SU-DHL-6 (cell line): ENCODE measurements around the gene ABL2.

Experiments
- H2AFZ ChIP-seq: fragments of 200-600 bp; sonication (generic); 2 replicates; pipeline ENCODE4 v1.6.1; 2014; ENCODE audit warnings: low read depth, mild to moderate bottlenecking, moderate library complexity, mixed read lengths, antibody characterized with exemption, low read length; ENCODE audit not compliant: severe bottlenecking
- H3F3A ChIP-seq: fragments of 200-600 bp; shearing (Covaris generic); 2 replicates; pipeline ENCODE4 v1.6.0; 2016; ENCODE audit warnings: antibody characterized with exemption, mild to moderate bottlenecking; ENCODE audit not compliant: insufficient read depth
- H3K27ac ChIP-seq: fragments of 200-600 bp; sonication (generic); 2 replicates; pipeline ENCODE4 v1.5.1; 2016; ENCODE audit warnings: low read depth, mild to moderate bottlenecking, low read length, moderate library complexity, mixed read lengths
- H3K27me3 ChIP-seq: fragments of 200-600 bp; sonication (generic), shearing (Covaris generic); 2 replicates; pipeline ENCODE4 v1.6.0; 2014; ENCODE audit warnings: mild to moderate bottlenecking, low read length
- H3K36me3 ChIP-seq: fragments of 200-600 bp; sonication (generic); 2 replicates; pipeline ENCODE4 v1.6.1; 2014; ENCODE audit warnings: mild to moderate bottlenecking, low read length, mixed read lengths
- H3K4me2 ChIP-seq: fragments of 300-600, 200-600 bp; shearing (Covaris generic), sonication (generic); 2 replicates; pipeline ENCODE4 v1.6.0; 2014; ENCODE audit warnings: low read length, low read depth, mild to moderate bottlenecking; ENCODE audit not compliant: poor library complexity, severe bottlenecking
- H3K4me3 ChIP-seq: fragments of 200-600 bp; sonication (generic); 2 replicates; pipeline ENCODE4 v1.5.1; 2014; ENCODE audit warnings: antibody characterized with exemption, low read length, mild to moderate bottlenecking, mixed read lengths; ENCODE audit not compliant: insufficient read depth, poor library complexity, severe bottlenecking
- H3K79me2 ChIP-seq: fragments of 200-600 bp; sonication (generic); 2 replicates; pipeline ENCODE4 v1.6.1; 2014; ENCODE audit warnings: mild to moderate bottlenecking, low read length, moderate library complexity; ENCODE audit not compliant: insufficient read depth
- H3K9ac ChIP-seq: fragments of 200-600 bp; sonication (generic); 2 replicates; pipeline ENCODE4 v1.7.0; 2014; ENCODE audit warnings: mild to moderate bottlenecking, low read length
- H3K9me2 ChIP-seq: fragments of 200-600 bp; sonication (generic); replicated peaks from 2 replicates; pipeline ENCODE4 v1.6.1; 2014; ENCODE audit warnings: low read length; ENCODE audit not compliant: insufficient read depth
- H3K9me3 ChIP-seq: fragments of 200-600 bp; sonication (generic); 2 replicates; pipeline ENCODE4 v1.6.1; 2014; ENCODE audit warnings: low read length, mixed read lengths; ENCODE audit not compliant: insufficient read depth
- H4K20me1 ChIP-seq: fragments of 200-600 bp; sonication (generic); 2 replicates; pipeline ENCODE4 v1.6.1; 2014; ENCODE audit warnings: low read depth, mild to moderate bottlenecking, antibody characterized with exemption, low read length, moderate library complexity, mixed read lengths
- CTCF ChIP-seq: fragments of 200-600 bp; sonication (generic); IDR thresholded peaks from one replicate; pipeline ENCODE4 v1.5.1; 2017; ENCODE audit warnings: antibody characterized with exemption, mild to moderate bottlenecking, low read length, moderate library complexity; ENCODE audit not compliant: insufficient read depth, poor library complexity, severe bottlenecking
- EZH2phosphoT487 ChIP-seq: fragments of 200-600 bp; sonication (generic), shearing (Covaris generic); conservative IDR thresholded peaks from 2 replicates; pipeline ENCODE4 v1.6.1; 2018; ENCODE audit warnings: mild to moderate bottlenecking, antibody characterized with exemption, low read length, moderate library complexity, mixed read lengths

Gene ABL2

GRCh38 chr1:179169616-179170467 lies 59.6 kb downstream of the ABL2 start:
- H3K27me3 ChIP-seq = no peaks in the 10 kb centered on the region
- no peaks in the 10 kb centered on the region for H3F3A ChIP-seq
- H4K20me1 ChIP-seq = no peaks in the 10 kb centered on the region
- H3K4me2 ChIP-seq = no peak overlapping the region
- no peaks in the 10 kb centered on the region for H3K9me2 ChIP-seq
- H3K36me3 ChIP-seq = no peaks in the 10 kb centered on the region
- no peaks in the 10 kb centered on the region for H3K79me2 ChIP-seq
- H3K9ac ChIP-seq = no peak overlapping the region
- TF ChIP-seq CTCF = no peak
- no peak for TF ChIP-seq EZH2phosphoT487
- H3K27ac ChIP-seq = no peak overlapping the region
- no peak overlapping the region for H2AFZ ChIP-seq
- no peak overlapping the region for H3K4me3 ChIP-seq
- no peaks in the 10 kb centered on the region for H3K9me3 ChIP-seq

GRCh38 chr1:179168536-179168935 lies 60.9 kb downstream of the ABL2 start:
- Histone ChIP-seq H3K36me3 (no peaks in the 10 kb centered on the region), H3K27ac (no peak overlapping the region), H3K4me2 (no peak overlapping the region), H3K9ac (no peak overlapping the region), H3K4me3 (no peak overlapping the region), H3K9me2 (no peaks in the 10 kb centered on the region), H3K27me3 (no peaks in the 10 kb centered on the region), H2AFZ (no peak overlapping the region), H3F3A (no peaks in the 10 kb centered on the region), H3K79me2 (no peaks in the 10 kb centered on the region), H3K9me3 (no peaks in the 10 kb centered on the region), H4K20me1 (no peaks in the 10 kb centered on the region)
- TF ChIP-seq CTCF (no peak), EZH2phosphoT487 (no peak)

GRCh38 chr1:179167955-179168354 lies 61.5 kb downstream of the ABL2 start:
- H3K79me2 ChIP-seq = no peaks in the 10 kb centered on the region
- H3K9ac ChIP-seq = no peak overlapping the region
- H3K9me2 ChIP-seq = no peaks in the 10 kb centered on the region
- H3K27ac ChIP-seq = no peak overlapping the region
- no peak overlapping the region for H2AFZ ChIP-seq
- H3K9me3 ChIP-seq = no peaks in the 10 kb centered on the region
- no peak overlapping the region for H3K4me2 ChIP-seq
- no peaks in the 10 kb centered on the region for H4K20me1 ChIP-seq
- H3F3A ChIP-seq = no peaks in the 10 kb centered on the region
- H3K27me3 ChIP-seq = no peaks in the 10 kb centered on the region
- TF ChIP-seq CTCF = no peak
- no peak for TF ChIP-seq EZH2phosphoT487
- no peak overlapping the region for H3K4me3 ChIP-seq
- no peaks in the 10 kb centered on the region for H3K36me3 ChIP-seq
